RWPE1 (cell line): ENCODE data around the gene NUAK2.
A peak's percentile ranks its signal among the peaks of the same experiment; 100 is the strongest.

Experiments used
- CTCF ChIA-PET: fragments of 350-600 bp; sonication (Branson Sonifier 250); formaldehyde crosslinking; extraction: SDS; loops from one replicate; lab custom pipeline; 2021; lab: Yijun Ruan, JAX
- POLR2A ChIA-PET: fragments of 400-600 bp; formaldehyde crosslinking; extraction: SDS; loops from one replicate; lab custom pipeline; 2020; ENCODE audit warnings: antibody characterized with exemption; ENCODE audit not compliant: low non-redundant PET; lab: Yijun Ruan, JAX
- DNase-seq: peaks from one replicate; pipeline ENCODE4 v3.0.0; 2012; ENCODE audit warnings: low spot score
- H3K27ac ChIP-seq: fragments of 450-650 bp; 2 replicates; pipeline ENCODE4 v1.5.1; 2017
- CTCF ChIP-seq: fragments of 450-650 bp; conservative IDR thresholded peaks from 2 replicates; pipeline ENCODE4 v1.5.1; 2017; ENCODE audit warnings: low read depth, mild to moderate bottlenecking

Gene NUAK2

DNA sequence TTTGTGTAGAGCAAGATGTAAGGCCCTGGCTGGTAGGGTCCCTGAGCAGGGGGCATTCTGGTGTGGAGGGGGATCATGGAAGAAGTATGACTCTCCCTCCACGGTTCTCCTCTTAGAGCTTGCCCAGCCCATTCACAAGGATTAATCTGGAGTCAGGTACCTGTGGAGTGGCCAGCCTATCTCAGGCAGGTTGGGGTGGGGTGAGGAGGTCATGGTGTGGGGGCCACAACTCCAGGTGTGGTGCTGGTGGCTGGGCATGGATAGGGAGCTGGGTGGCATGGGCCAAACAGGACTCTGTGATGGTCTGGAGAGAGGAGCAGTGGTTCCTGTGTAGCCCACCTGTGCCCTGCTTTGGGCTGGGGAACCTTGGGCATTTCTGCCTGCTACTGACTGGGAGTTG is 61.5 kb downstream of the NUAK2 start:
- no peak for DNase-seq
- H3K27ac ChIP-seq: peak overlapping the region; percentile 88
- TF ChIP-seq CTCF: no peak
- ChIA-PET CTCF (interaction anchor here (0.6 to 7.6 kb wide), 8 partner anchors 9 to 294 kb away, joined by 3 to 166 read pairs (median 4); partner anchors contain the start of gene TMCC2), POLR2A (interaction anchor here (0.6 kb wide), 1 partner anchor 486 kb away, joined by 3 read pairs; no protein-coding TSS in a partner anchor)

GRCh38 chr1:205259324-205259832 is 62.2 kb downstream of the NUAK2 start:
- CTCF ChIA-PET: interaction anchor here (0.6 to 7.6 kb wide), 7 partner anchors 12 to 294 kb away, joined by 3 to 166 read pairs (median 5); partner anchors contain the start of gene TMCC2
- peak overlapping the region; percentile 88 for H3K27ac ChIP-seq
- POLR2A ChIA-PET: interaction anchor here (0.6 kb wide), 1 partner anchor 13 kb away, joined by 3 read pairs; no protein-coding TSS in a partner anchor
- no peak for TF ChIP-seq CTCF
- DNase-seq: no peak

GRCh38 chr1:205258719-205259118 is 62.8 kb downstream of the NUAK2 start:
- H3K27ac ChIP-seq: peak overlapping the region; percentile 88
- no peak for TF ChIP-seq CTCF
- POLR2A ChIA-PET: interaction anchor here (0.6 kb wide), 1 partner anchor 13 kb away, joined by 3 read pairs; no protein-coding TSS in a partner anchor
- CTCF ChIA-PET: interaction anchor here (0.7 to 7.6 kb wide), 11 partner anchors 12 to 1312 kb away, joined by 3 to 166 read pairs (median 5); partner anchors contain the start of gene TMCC2
- DNase-seq: peak; percentile 99

- no peak for TF ChIP-seq CTCF
- H3K27ac ChIP-seq: peak overlapping the region; percentile 88
- ChIA-PET POLR2A (no interaction called here), CTCF (interaction anchor here (0.6 to 7.6 kb wide), 13 partner anchors 13 to 1312 kb away, joined by 3 to 166 read pairs (median 5); partner anchors contain the start of gene TMCC2)
- peak; percentile 53 for DNase-seq
These were observed 63.3 kb downstream of the NUAK2 start for GRCh38 chr1:205258261-205258691.

DNA sequence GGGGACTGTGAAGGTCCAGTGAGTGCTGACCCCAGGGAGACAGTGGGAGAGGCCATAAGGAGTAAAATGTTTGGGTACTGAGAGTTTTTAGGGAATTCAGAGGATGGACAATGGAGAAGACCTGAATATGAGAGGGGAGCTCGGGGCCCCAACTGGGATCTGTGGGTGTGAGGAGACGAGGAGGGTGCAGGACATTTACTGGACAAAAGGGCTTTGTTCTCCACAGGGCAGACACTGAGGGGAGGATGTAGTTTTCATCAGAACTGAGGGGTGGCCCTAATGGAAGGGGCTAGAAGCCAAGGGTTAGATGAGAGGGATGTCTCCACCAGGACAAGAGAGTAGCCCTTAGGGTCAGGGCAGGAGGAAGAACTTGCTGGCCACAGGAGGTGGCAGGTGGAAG is 63.8 kb downstream of the NUAK2 start:
- POLR2A ChIA-PET: no interaction called here
- TF ChIP-seq CTCF: no peak
- peak overlapping the region; percentile 88 for H3K27ac ChIP-seq
- CTCF ChIA-PET: interaction anchor here (0.6 to 7.6 kb wide), 13 partner anchors 13 to 1313 kb away, joined by 3 to 166 read pairs (median 5); partner anchors contain the start of gene TMCC2
- DNase-seq: no peak

DNA sequence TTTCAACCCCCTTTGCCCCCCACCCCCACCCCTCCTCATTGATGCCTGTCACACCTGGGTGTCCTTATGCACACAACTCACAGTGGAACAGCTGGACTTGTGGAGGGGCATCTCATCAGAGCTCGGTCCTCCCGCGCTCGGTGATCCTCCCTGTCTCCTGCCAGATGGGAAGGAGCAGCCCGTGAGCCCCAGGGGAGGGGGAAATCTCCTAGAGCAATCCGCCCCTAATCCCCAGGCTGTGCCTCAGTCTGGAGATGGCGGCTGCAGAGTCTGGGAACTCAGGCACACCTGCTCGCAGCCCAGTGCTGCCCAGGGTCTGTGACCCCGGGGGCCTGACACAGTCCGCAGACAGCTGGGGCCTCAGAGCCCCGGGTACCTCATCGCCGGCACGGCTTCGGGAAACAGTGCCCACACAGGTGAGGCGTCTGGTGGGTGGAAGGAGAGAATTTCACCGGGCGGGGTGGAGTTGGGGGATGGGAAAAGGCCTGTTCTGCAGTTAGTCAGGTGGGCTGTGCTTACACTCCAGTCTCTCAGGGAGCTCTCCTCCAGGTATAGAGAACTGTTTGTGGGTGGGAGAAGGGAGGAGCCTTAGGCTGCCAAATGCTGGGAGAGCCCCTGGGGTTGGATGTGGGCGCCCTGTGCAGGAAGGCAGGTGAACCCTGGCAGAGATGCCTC is 64.5 kb downstream of the NUAK2 start:
- TF ChIP-seq CTCF: no peak
- no peak for DNase-seq
- ChIA-PET CTCF (interaction anchor here (0.6 to 7.6 kb wide), 50 partner anchors 8 to 712 kb away, joined by 3 to 166 read pairs (median 5); partner anchors contain the start of genes RBBP5 and TMCC2), POLR2A (no interaction called here)
- H3K27ac ChIP-seq: peak overlapping the region; percentile 88
